ENCODE data around the gene CAMKK1. TPM values are rescaled to one million over a fixed set of nuclear protein-coding genes. Genes with fewer than 3 reads are reported as not detected.

Gene CAMKK1
- total and polyA plus RNA-seq, 2 experiments from 2014 or later = 4.3 to 7.1 TPM

GRCh38 chr17:3895354-3895753 lies 2.5 kb upstream of the CAMKK1 start:
- no peaks in the 10 kb centered on the region for H3K9me2 ChIP-seq (ENCODE audit: insufficient read depth)
- H3K27ac ChIP-seq (ENCODE audit: low read depth) = no peak overlapping the region

GRCh38 chr17:3894911-3895343 lies 2.1 kb upstream of the CAMKK1 start:
- ATAC-seq = no peak
- Mint-ChIP-seq H3K9me3 (peaks cover 3% of the 10 kb centered on the region; the same call in 1 of the 3 replicates), H3K36me3 (ENCODE audit: low read depth) (no peaks in the 10 kb centered on the region; the same call in 2 of the 3 replicates), H3K27me3 (ENCODE audit: insufficient read depth, low read depth, poor library complexity) (peaks cover 24% of the 10 kb centered on the region), H3K4me1 (peaks cover 29% of the 10 kb centered on the region), H3K4me3 (no peak overlapping the region), H3K27ac (no peak overlapping the region)
- H3K4me1 ChIP-seq (ENCODE audit: insufficient read depth) = peaks cover 21% of the 10 kb centered on the region
- no peak overlapping the region for H2AFZ ChIP-seq
- no peaks in the 10 kb centered on the region for H3K36me3 ChIP-seq (ENCODE audit: insufficient read depth)
- no peaks in the 10 kb centered on the region for H3K9me2 ChIP-seq (ENCODE audit: insufficient read depth)
- H3K4me3 ChIP-seq = no peak overlapping the region
- H3F3A ChIP-seq (replicated peaks; ENCODE audit: low read depth) = peaks cover 11% of the 10 kb centered on the region; the same call in 1 of the 2 replicates
- 0 out of 2 replicates have a peak, but pooled peaks cover 4% of the 10 kb centered on the region for H3K79me2 ChIP-seq (replicated peaks; ENCODE audit: insufficient read depth)
- DNase-seq (ENCODE audit: low spot score) = no peak
- no peaks in the 10 kb centered on the region for H3K27me3 ChIP-seq (ENCODE audit: insufficient read depth)
- H3K27ac ChIP-seq (ENCODE audit: low read depth) = no peak overlapping the region
- no peak overlapping the region for H3K4me2 ChIP-seq
- H4K20me1 ChIP-seq (replicated peaks; ENCODE audit: insufficient read depth) = no peaks in the 10 kb centered on the region
- TF ChIP-seq ZNF462 (CRISPR knock-in tag; IDR thresholded peaks at IDR 0.05) (no peak), CTCF (conservative IDR thresholded peaks at IDR 0.05; ENCODE audit: low read depth in 2 of 2) (no peak), NANOG (IDR thresholded peaks at IDR 0.05; ENCODE audit: borderline replicate concordance) (no peak), JUNB (IDR thresholded peaks at IDR 0.05; ENCODE audit: unreplicated experiment) (no peak), STAT1 (IDR thresholded peaks at IDR 0.05; ENCODE audit: unreplicated experiment) (no peak), ETS1 (IDR thresholded peaks at IDR 0.05) (no peak), POLR2AphosphoS5 (IDR thresholded peaks at IDR 0.05; ENCODE audit: low read depth) (no peak), ZNF114 (CRISPR knock-in tag; IDR thresholded peaks at IDR 0.05) (no peak), ZNF331 (CRISPR knock-in tag; IDR thresholded peaks at IDR 0.05; ENCODE audit: low read depth) (no peak), EZH2 (IDR thresholded peaks at IDR 0.05; ENCODE audit: low read depth, unreplicated experiment) (no peak), CREB1 (CRISPR knock-in tag; IDR thresholded peaks at IDR 0.05; ENCODE audit: low read depth) (no peak)

More at GRCh38 chr17:3895354-3895753, 2.5 kb upstream of the CAMKK1 start:
- Histone ChIP-seq H3K4me3 (no peak overlapping the region), H3K79me2 (replicated peaks; ENCODE audit: insufficient read depth) (0 out of 2 replicates have a peak, but pooled peaks cover 4% of the 10 kb centered on the region), H2AFZ (no peak overlapping the region), H3F3A (replicated peaks; ENCODE audit: low read depth) (peaks cover 11% of the 10 kb centered on the region; the same call in 1 of the 2 replicates), H3K4me1 (ENCODE audit: insufficient read depth) (peaks cover 21% of the 10 kb centered on the region), H3K4me2 (no peak overlapping the region), H4K20me1 (replicated peaks; ENCODE audit: insufficient read depth) (no peaks in the 10 kb centered on the region), H3K27me3 (ENCODE audit: insufficient read depth) (no peaks in the 10 kb centered on the region), H3K36me3 (ENCODE audit: insufficient read depth) (no peaks in the 10 kb centered on the region)
- DNase-seq (ENCODE audit: low spot score) = no peak
- no peak overlapping the region for H3K27ac Mint-ChIP-seq
- H3K36me3 Mint-ChIP-seq (ENCODE audit: low read depth) = no peaks in the 10 kb centered on the region; the same call in 2 of the 3 replicates
- ATAC-seq = no peak
- peaks cover 24% of the 10 kb centered on the region for H3K27me3 Mint-ChIP-seq (ENCODE audit: insufficient read depth, low read depth, poor library complexity)
- H3K9me3 Mint-ChIP-seq = peaks cover 3% of the 10 kb centered on the region; the same call in 1 of the 3 replicates
- H3K4me3 Mint-ChIP-seq = no peak overlapping the region
- H3K4me1 Mint-ChIP-seq = peaks cover 26% of the 10 kb centered on the region
- no peak for TF ChIP-seq STAT1 (IDR thresholded peaks at IDR 0.05; ENCODE audit: unreplicated experiment)
- TF ChIP-seq ZNF331 (CRISPR knock-in tag; IDR thresholded peaks at IDR 0.05; ENCODE audit: low read depth) = no peak

All from GM23338 (cell line).